Neural progenitor cell (in vitro differentiated cells): Measurements from ENCODE around the gene ABRACL. TPM values are rescaled to one million over a fixed set of nuclear protein-coding genes. Genes with fewer than 3 reads are reported as not detected.

Experiments
- DNase-seq: peaks from one replicate; pipeline ENCODE4 v3.0.0-alpha.2; 2016; ENCODE audit warnings: low spot score
- H2AFZ ChIP-seq: fragments of 200-600 bp; sonication (generic); replicated peaks from 2 replicates; pipeline ENCODE4 v1.6.1; 2016; ENCODE audit warnings: antibody characterized with exemption
- H3F3A ChIP-seq: fragments of 200-600 bp; sonication (generic); 2 replicates; pipeline ENCODE4 v1.6.1; 2016; ENCODE audit warnings: antibody characterized with exemption, low read depth
- H3K27ac ChIP-seq: fragments of 200-600 bp; sonication (generic); 2 replicates; pipeline ENCODE4 v1.5.1; 2016; ENCODE audit warnings: mild to moderate bottlenecking
- H3K27me3 ChIP-seq: fragments of 200-600 bp; sonication (generic); 2 replicates; pipeline ENCODE4 v1.6.1; 2016; ENCODE audit warnings: mild to moderate bottlenecking, moderate library complexity
- H3K36me3 ChIP-seq: fragments of 200-600 bp; sonication (generic); 2 replicates; pipeline ENCODE4 v1.5.1; 2016
- H3K4me1 ChIP-seq: fragments of 200-600 bp; sonication (generic); 2 replicates; pipeline ENCODE4 v1.6.1; 2016; ENCODE audit warnings: mixed run types
- H3K4me2 ChIP-seq: fragments of 200-600 bp; sonication (generic); 2 replicates; pipeline ENCODE4 v1.6.1; 2016
- H3K4me3 ChIP-seq: fragments of 200-600 bp; sonication (generic); 2 replicates; pipeline ENCODE4 v1.5.1; 2016
- H3K79me2 ChIP-seq: fragments of 200-600 bp; sonication (generic); 2 replicates; pipeline ENCODE4 v1.6.1; 2016; ENCODE audit warnings: low read depth
- H3K9ac ChIP-seq: fragments of 200-600 bp; sonication (generic); 2 replicates; pipeline ENCODE4 v1.6.1; 2016
- H3K9me3 ChIP-seq: fragments of 200-600 bp; sonication (generic); 2 replicates; pipeline ENCODE4 v1.5.1; 2016; ENCODE audit warnings: low read depth
- H4K20me1 ChIP-seq: fragments of 200-600 bp; sonication (generic); 2 replicates; pipeline ENCODE4 v1.6.1; 2016; ENCODE audit warnings: low read depth
- H3K27ac Mint-ChIP-seq: 3 replicates; pipeline ENCODE4 v1.8.0; 2021; ENCODE audit warnings: mixed read lengths
- H3K27me3 Mint-ChIP-seq: 2 replicates; pipeline ENCODE4 v1.8.0; 2022; ENCODE audit warnings: low read depth, mild to moderate bottlenecking, inconsistent platforms, moderate library complexity, mixed read lengths; ENCODE audit not compliant: insufficient read depth
- H3K36me3 Mint-ChIP-seq: 3 replicates; pipeline ENCODE4 v1.8.0; 2021; ENCODE audit warnings: mixed read lengths
- H3K4me1 Mint-ChIP-seq: 3 replicates; pipeline ENCODE4 v1.8.0; 2021; ENCODE audit warnings: mixed read lengths
- H3K4me3 Mint-ChIP-seq: 3 replicates; pipeline ENCODE4 v1.8.0; 2021; ENCODE audit warnings: mild to moderate bottlenecking, moderate library complexity, mixed read lengths
- H3K9me3 Mint-ChIP-seq: 3 replicates; pipeline ENCODE4 v1.8.0; 2020; ENCODE audit warnings: mixed read lengths
- EZH2 ChIP-seq: fragments of 200-600 bp; sonication (generic); IDR thresholded peaks from 2 replicates; pipeline ENCODE4 v1.6.1; 2017; ENCODE audit warnings: antibody characterized with exemption, mild to moderate bottlenecking, moderate library complexity
- EZH2phosphoT487 ChIP-seq: fragments of 200-600 bp; sonication (generic); IDR thresholded peaks from 2 replicates; pipeline ENCODE4 v1.6.1; 2017; ENCODE audit warnings: antibody characterized with exemption
- total RNA-seq: library from RNA; depleted of rRNA; stranded (reverse); fragments of >200 nt; gene quantifications from 2 replicates; pipeline ENCODE4 v1.2.3, GENCODE V29; 2015; ENCODE audit warnings: low replicate concordance
- TF ChIP-seq, protein P1 (sequence below): fragments of 200-600 bp; sonication (generic); IDR thresholded peaks from 2 replicates; pipeline ENCODE4 v1.5.1; 2017; ENCODE audit warnings: antibody characterized with exemption, mild to moderate bottlenecking

Gene ABRACL
- total RNA-seq, 1 donor from 2014 or later: 242 TPM

DNA sequence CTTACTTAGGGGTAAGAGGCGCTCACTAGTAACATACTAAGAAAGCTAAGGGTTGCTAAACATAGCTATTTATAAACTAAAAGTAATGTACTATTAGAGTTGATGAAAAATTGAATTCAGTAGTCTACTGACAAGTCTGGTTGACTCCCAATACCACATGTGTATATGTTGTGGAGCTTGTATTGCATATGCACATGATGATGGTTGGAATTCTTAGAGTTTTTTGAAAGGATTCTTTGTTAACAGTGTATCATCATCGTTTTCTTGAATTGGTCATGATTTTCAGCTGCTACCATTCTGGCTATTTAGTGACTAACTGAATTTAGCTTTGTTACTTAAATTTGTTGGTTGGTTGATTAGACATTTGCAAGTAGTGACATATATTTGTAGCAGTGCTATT, 27.2 kb downstream of the ABRACL start:
- Histone ChIP-seq H3K4me3 (no peak overlapping the region), H3K4me1 (no peaks in the 10 kb centered on the region), H3K79me2 (no peaks in the 10 kb centered on the region), H3K4me2 (no peak overlapping the region), H3K36me3 (no peaks in the 10 kb centered on the region), H3K27me3 (no peaks in the 10 kb centered on the region), H4K20me1 (no peaks in the 10 kb centered on the region), H3K27ac (no peak overlapping the region), H2AFZ (no peak overlapping the region), H3K9me3 (no peaks in the 10 kb centered on the region), H3K9ac (no peak overlapping the region), H3F3A (no peaks in the 10 kb centered on the region)
- no peaks in the 10 kb centered on the region for H3K4me1 Mint-ChIP-seq
- H3K4me3 Mint-ChIP-seq: no peak overlapping the region
- no peak for DNase-seq
- TF ChIP-seq EZH2phosphoT487 (no peak), EZH2 (no peak)
- TF ChIP-seq, protein P1, sequence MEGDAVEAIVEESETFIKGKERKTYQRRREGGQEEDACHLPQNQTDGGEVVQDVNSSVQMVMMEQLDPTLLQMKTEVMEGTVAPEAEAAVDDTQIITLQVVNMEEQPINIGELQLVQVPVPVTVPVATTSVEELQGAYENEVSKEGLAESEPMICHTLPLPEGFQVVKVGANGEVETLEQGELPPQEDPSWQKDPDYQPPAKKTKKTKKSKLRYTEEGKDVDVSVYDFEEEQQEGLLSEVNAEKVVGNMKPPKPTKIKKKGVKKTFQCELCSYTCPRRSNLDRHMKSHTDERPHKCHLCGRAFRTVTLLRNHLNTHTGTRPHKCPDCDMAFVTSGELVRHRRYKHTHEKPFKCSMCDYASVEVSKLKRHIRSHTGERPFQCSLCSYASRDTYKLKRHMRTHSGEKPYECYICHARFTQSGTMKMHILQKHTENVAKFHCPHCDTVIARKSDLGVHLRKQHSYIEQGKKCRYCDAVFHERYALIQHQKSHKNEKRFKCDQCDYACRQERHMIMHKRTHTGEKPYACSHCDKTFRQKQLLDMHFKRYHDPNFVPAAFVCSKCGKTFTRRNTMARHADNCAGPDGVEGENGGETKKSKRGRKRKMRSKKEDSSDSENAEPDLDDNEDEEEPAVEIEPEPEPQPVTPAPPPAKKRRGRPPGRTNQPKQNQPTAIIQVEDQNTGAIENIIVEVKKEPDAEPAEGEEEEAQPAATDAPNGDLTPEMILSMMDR: no peak
- no peak overlapping the region for H3K27ac Mint-ChIP-seq
- no peaks in the 10 kb centered on the region for H3K9me3 Mint-ChIP-seq
- peaks cover 6% of the 10 kb centered on the region for H3K27me3 Mint-ChIP-seq
- H3K36me3 Mint-ChIP-seq: no peaks in the 10 kb centered on the region

DNA sequence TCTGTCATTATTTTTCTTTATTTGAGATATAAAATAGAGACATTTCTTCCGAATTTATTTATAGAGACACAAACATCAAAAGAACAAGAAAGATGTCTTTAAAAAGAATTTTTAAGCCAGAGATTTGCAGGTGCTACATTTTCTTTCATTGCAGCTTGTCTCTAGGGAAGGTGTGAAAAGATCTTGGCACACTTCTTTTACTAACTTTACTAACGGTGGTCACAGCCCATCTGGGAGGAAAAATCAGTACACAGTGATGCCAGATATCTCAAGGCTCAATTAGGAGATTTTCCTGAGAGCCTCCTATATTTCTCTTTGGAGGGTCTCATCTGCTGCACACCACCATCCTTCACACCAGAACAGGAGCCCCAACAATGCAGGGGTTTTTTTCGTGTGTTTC, 29.5 kb downstream of the ABRACL start:
- Histone ChIP-seq H3K79me2 (no peaks in the 10 kb centered on the region), H3K27ac (no peak overlapping the region), H3K4me2 (no peak overlapping the region), H3K9me3 (no peaks in the 10 kb centered on the region), H3K36me3 (no peaks in the 10 kb centered on the region), H4K20me1 (no peaks in the 10 kb centered on the region), H3K27me3 (no peaks in the 10 kb centered on the region), H3K9ac (no peak overlapping the region), H3K4me3 (no peak overlapping the region), H3F3A (no peaks in the 10 kb centered on the region), H3K4me1 (no peaks in the 10 kb centered on the region), H2AFZ (no peak overlapping the region)
- Mint-ChIP-seq H3K9me3 (no peaks in the 10 kb centered on the region), H3K36me3 (no peaks in the 10 kb centered on the region), H3K4me3 (no peak overlapping the region), H3K27me3 (peaks cover 6% of the 10 kb centered on the region), H3K4me1 (no peaks in the 10 kb centered on the region), H3K27ac (no peak overlapping the region)
- TF ChIP-seq, protein P1: no peak
- TF ChIP-seq EZH2 (no peak), EZH2phosphoT487 (no peak)
- no peak for DNase-seq

GRCh38 chr6:139060332-139060731, 31.8 kb downstream of the ABRACL start:
- Histone ChIP-seq H3K9me3 (no peaks in the 10 kb centered on the region), H3K79me2 (no peaks in the 10 kb centered on the region), H3K4me3 (no peak overlapping the region), H2AFZ (no peak overlapping the region), H3K4me1 (no peaks in the 10 kb centered on the region), H3F3A (no peaks in the 10 kb centered on the region), H3K9ac (no peak overlapping the region), H3K27me3 (no peaks in the 10 kb centered on the region), H4K20me1 (no peaks in the 10 kb centered on the region), H3K27ac (no peak overlapping the region), H3K4me2 (no peak overlapping the region), H3K36me3 (no peaks in the 10 kb centered on the region)
- TF ChIP-seq EZH2phosphoT487: no peak
- TF ChIP-seq EZH2: no peak
- TF ChIP-seq, protein P1: no peak
- peaks cover 6% of the 10 kb centered on the region for H3K27me3 Mint-ChIP-seq
- no peak overlapping the region for H3K4me3 Mint-ChIP-seq
- H3K9me3 Mint-ChIP-seq: no peaks in the 10 kb centered on the region
- no peak for DNase-seq
- H3K36me3 Mint-ChIP-seq: no peaks in the 10 kb centered on the region
- H3K4me1 Mint-ChIP-seq: no peaks in the 10 kb centered on the region
- no peak overlapping the region for H3K27ac Mint-ChIP-seq
